Measurements from ENCODE around the gene DUS4L.

DNA sequence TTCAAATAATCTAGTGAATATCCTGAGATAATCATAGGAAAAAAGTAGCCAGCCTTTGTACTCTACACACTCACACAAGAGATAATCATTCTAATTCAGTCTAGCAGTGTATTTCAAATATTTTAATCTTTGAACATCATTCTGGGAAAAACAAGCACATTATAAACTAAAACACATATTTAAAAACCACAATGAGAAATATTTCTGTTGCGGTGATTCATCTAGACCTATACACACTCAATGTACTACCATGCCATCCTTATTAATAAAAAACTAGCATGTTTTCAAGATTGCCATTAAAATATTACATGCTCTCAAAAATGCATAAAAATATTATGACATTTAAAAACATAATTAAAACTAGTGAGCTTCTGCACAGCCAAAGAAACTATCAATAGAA, 11.8 kb upstream of the DUS4L start:
- TF ChIP-seq, protein P1, sequence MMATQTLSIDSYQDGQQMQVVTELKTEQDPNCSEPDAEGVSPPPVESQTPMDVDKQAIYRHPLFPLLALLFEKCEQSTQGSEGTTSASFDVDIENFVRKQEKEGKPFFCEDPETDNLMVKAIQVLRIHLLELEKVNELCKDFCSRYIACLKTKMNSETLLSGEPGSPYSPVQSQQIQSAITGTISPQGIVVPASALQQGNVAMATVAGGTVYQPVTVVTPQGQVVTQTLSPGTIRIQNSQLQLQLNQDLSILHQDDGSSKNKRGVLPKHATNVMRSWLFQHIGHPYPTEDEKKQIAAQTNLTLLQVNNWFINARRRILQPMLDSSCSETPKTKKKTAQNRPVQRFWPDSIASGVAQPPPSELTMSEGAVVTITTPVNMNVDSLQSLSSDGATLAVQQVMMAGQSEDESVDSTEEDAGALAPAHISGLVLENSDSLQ (IDR thresholded peaks at IDR 0.05), result no peak
- no peak for TF ChIP-seq FOXA1 (IDR thresholded peaks at IDR 0.05)
- TF ChIP-seq SP1 (IDR thresholded peaks at IDR 0.05), result no peak
- no peak for TF ChIP-seq BHLHE40 (IDR thresholded peaks at IDR 0.05; ENCODE audit: borderline replicate concordance)
- TF ChIP-seq ELF4 (IDR thresholded peaks at IDR 0.05), result no peak
- no peak for TF ChIP-seq FOXK2 (IDR thresholded peaks at IDR 0.05)
- TF ChIP-seq L3MBTL2 (conservative IDR thresholded peaks at IDR 0.05), result no peak
- no peak for TF ChIP-seq SUZ12 (IDR thresholded peaks at IDR 0.05)
- no peak for TF ChIP-seq FOXM1 (IDR thresholded peaks at IDR 0.05; ENCODE audit: borderline replicate concordance)
- no peak for TF ChIP-seq HDGF (IDR thresholded peaks at IDR 0.05; ENCODE audit: borderline replicate concordance)
- no peak for TF ChIP-seq TARDBP (IDR thresholded peaks at IDR 0.05)
